ENCODE data around the gene AIFM2. TPM values are rescaled to one million over a fixed set of nuclear protein-coding genes. Genes with fewer than 3 reads are reported as not detected.

Gene AIFM2
- total RNA-seq, 4 donors from 2014 or later: 6.3 to 8.2 (median 7.0) TPM

GRCh38 chr10:70064486-70064885, 68.1 kb downstream of the AIFM2 start:
- 80 to 86% methylated on average over 4 of the region's 4 CpGs for WGBS, 2 donors
- H3K4me3 ChIP-seq (ENCODE audit: low read depth, poor library complexity, severe bottlenecking): no peak overlapping the region
- intact Hi-C loops (cut with DNase I; ENCODE audit: low total_unique reads): no loop called here
- no peak for DNase-seq (ENCODE audit: low spot score in 2 of 2)
- no peak for TF ChIP-seq POLR2A (IDR thresholded peaks at IDR 0.05)
- no peak for TF ChIP-seq CTCF (IDR thresholded peaks at IDR 0.05)

- TF ChIP-seq POLR2A (IDR thresholded peaks at IDR 0.05) (no peak), CTCF (IDR thresholded peaks at IDR 0.05) (no peak)
- intact Hi-C loops (cut with DNase I; ENCODE audit: low total_unique reads): no loop called here
- H3K4me3 ChIP-seq (ENCODE audit: low read depth, poor library complexity, severe bottlenecking): no peak overlapping the region
- DNase-seq (ENCODE audit: low spot score in 2 of 2): no peak
- 74 to 80% methylated on average over 10 of the region's 10 CpGs for WGBS, 2 donors
Measured at GRCh38 chr10:70063418-70064098, 69.1 kb downstream of the AIFM2 start.

Other genes with a start within 250 kb of the AIFM2 start
- gene MACROH2A2, start 80.0 kb downstream of the AIFM2 start, total RNA-seq: 10 to 100 TPM; 11.0 to 15.4 (median 12.8) TPM
- gene TYSND1, start 13.9 kb upstream of the AIFM2 start, total RNA-seq: 10 to 100 TPM; 39.8 to 47.4 (median 45.4) TPM
- gene SAR1A, start 37.7 kb upstream of the AIFM2 start, total RNA-seq: 10 to 100 TPM; 36.7 to 59.2 (median 45.1) TPM
- 100 to 1,000 TPM in 2 of 4 donors, 10 to 100 TPM in 2; 69.7 to 147 (median 96.9) TPM for gene PPA1, start 100.6 kb upstream of the AIFM2 start, total RNA-seq
- gene NPFFR1, start 151.2 kb upstream of the AIFM2 start, total RNA-seq: under 1 TPM in 2 of 4 donors, not detected in 2; 0.22 to 0.42 TPM
- 1 to 10 TPM; 4.0 to 7.6 (median 5.9) TPM for gene LRRC20, start 249.8 kb upstream of the AIFM2 start, total RNA-seq

Measured in lower leg skin (tissue), 4 donors.